ENCODE data around the gene SAPCD1. TPM values are rescaled to one million over a fixed set of nuclear protein-coding genes. Genes with fewer than 3 reads are reported as not detected.

Gene SAPCD1
- total and polyA plus RNA-seq, 10 of the 15 experiments (the other 5 are each of a cell fraction or from before 2014, with no cell fraction given), result 1.6 to 13.0 (median 5.4) TPM

- Histone ChIP-seq H3K4me2 (ENCODE audit: control insufficient read depth, insufficient read depth) (no peak overlapping the region), H3K9ac (ENCODE audit: control insufficient read depth, insufficient read depth, low read length) (no peak overlapping the region), H3K4me1 (ENCODE audit: control insufficient read depth, insufficient read depth, low read length) (peaks cover 4% of the 10 kb centered on the region; the same call in 1 of the 2 replicates), H3K36me3 (ENCODE audit: control insufficient read depth in 2 of 2, insufficient read depth in 2 of 2, low read length in 1 of 2) (peaks cover 3% of the 10 kb centered on the region in 2 experiments; a peak in 2 of 4 replicates), H3K4me3 (no peak overlapping the region), H3K27me3 (replicated peaks in 1 of 2; ENCODE audit: control insufficient read depth in 2 of 2, insufficient read depth in 2 of 2, low read length in 1 of 2) (no peaks in the 10 kb centered on the region), H2AFZ (ENCODE audit: control insufficient read depth, low read depth, low read length) (no peak overlapping the region), H3K27ac (ENCODE audit: control insufficient read depth, insufficient read depth) (no peak overlapping the region), H3K79me2 (ENCODE audit: control insufficient read depth, insufficient read depth, low read length) (peaks cover 10% of the 10 kb centered on the region), H3K9me3 (replicated peaks; ENCODE audit: control insufficient read depth, insufficient read depth, low read length) (no peaks in the 10 kb centered on the region), H4K20me1 (ENCODE audit: control insufficient read depth, insufficient read depth) (no peaks in the 10 kb centered on the region)
- ATAC-seq (no peak), FAIRE-seq (no peak), DNase-seq (ENCODE audit: low read depth, low spot score) (no peak)
- RAD21 ChIA-PET (ENCODE audit: unreplicated experiment), result interaction anchor here (1.4 kb wide), 2 partner anchors 28 to 30 kb away, joined by 3 to 4 read pairs; partner anchors contain the start of gene HSPA1B
- CTCF ChIA-PET, result interaction anchor here (1.0 to 2.7 kb wide), 5 partner anchors 9 to 143 kb away, joined by 3 to 10 read pairs (median 6); no protein-coding TSS in a partner anchor
- in situ Hi-C loops (cut with MboI) (no loop called here), intact Hi-C loops (cut with micrococcal nuclease; ENCODE audit: unreplicated experiment) (loop anchor here (5.0 kb wide), 1 partner anchor 33 kb away; no protein-coding TSS in a partner anchor)
- POLR2A ChIA-PET, result interaction anchor here (0.7 to 1.5 kb wide), 4 partner anchors 14 to 36 kb away, joined by 3 to 9 read pairs (median 4); no protein-coding TSS in a partner anchor
- TF ChIP-seq FOS (IDR thresholded peaks at IDR 0.05; ENCODE audit: borderline replicate concordance, extremely low read depth, insufficient read length) (no peak), MTA2 (IDR thresholded peaks at IDR 0.05; ENCODE audit: low read depth) (no peak), RELA (IDR thresholded peaks at IDR 0.05; ENCODE audit: borderline replicate concordance, partially characterized antibody) (no peak), E2F8 (IDR thresholded peaks at IDR 0.05; ENCODE audit: low read depth, partially characterized antibody) (no peak), BCL11A (IDR thresholded peaks at IDR 0.05; ENCODE audit: low read depth, low read length) (no peak), CUX1 (IDR thresholded peaks at IDR 0.05; ENCODE audit: insufficient replicate concordance, low read depth, low read length) (no peak), NFYB (IDR thresholded peaks at IDR 0.05; ENCODE audit: insufficient read depth, low read depth, low read length) (no peak), PKNOX1 (IDR thresholded peaks at IDR 0.05) (no peak), EZH2 (IDR thresholded peaks at IDR 0.05; ENCODE audit: borderline replicate concordance, control insufficient read depth, low read depth, low read length) (no peak), SMAD1 (IDR thresholded peaks at IDR 0.05; ENCODE audit: low read depth, partially characterized antibody) (no peak), KLF5 (IDR thresholded peaks at IDR 0.05; ENCODE audit: partially characterized antibody) (no peak), RCOR1 (conservative IDR thresholded peaks at IDR 0.05; ENCODE audit: low read depth, low read length) (no peak), NRF1 (conservative IDR thresholded peaks at IDR 0.05; ENCODE audit: low read depth, low read length) (no peak)
- WGBS (ENCODE audit: insufficient coverage, insufficient replicate concordance, low lambda C conversion rate, missing lambda C conversion rate), result over 99% methylated on average over 12 of the region's 12 CpGs
- BruUV-seq (replicated peaks), result no TSS peak
- SMC1A ChIA-PET (ENCODE audit: uncharacterized antibody, unreplicated experiment), result no interaction called here
Observed at GRCh38 chr6:31799781-31800180, 37.3 kb downstream of the SAPCD1 start.

Measured in GM12878 (cell line).